GM18517 (cell line): Measurements from ENCODE around the gene PROZ.

ENCODE experiments used
- ATAC-seq: cut with Tn5 transposase; IDR thresholded peaks from one replicate; pipeline ENCODE4 v1.9.1; 2021; ENCODE audit warnings: mild to moderate bottlenecking, moderate library complexity; ENCODE audit not compliant: unreplicated experiment

The PROZ gene

DNA sequence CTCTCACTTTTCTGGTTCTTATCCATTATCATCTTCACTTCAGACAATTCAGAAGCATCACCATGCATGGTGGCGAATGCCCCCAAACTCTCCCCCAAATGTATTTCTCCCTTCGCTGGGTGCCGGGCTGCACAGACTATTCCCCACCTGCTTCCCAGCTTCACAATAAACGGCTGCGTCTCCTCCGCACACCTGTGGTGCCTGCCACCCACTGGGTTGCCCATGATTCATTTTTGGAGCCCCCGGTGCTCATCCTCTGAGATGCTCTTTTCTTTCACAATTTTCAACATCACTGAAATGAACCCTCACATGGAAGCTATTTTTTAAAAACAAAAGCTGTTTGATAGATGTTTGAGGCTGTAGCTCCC is 38.6 kb upstream of the PROZ start:
- ATAC-seq, result no peak

GRCh38 chr13:113120300-113121182 is 37.9 kb upstream of the PROZ start:
- ATAC-seq, result no peak

DNA sequence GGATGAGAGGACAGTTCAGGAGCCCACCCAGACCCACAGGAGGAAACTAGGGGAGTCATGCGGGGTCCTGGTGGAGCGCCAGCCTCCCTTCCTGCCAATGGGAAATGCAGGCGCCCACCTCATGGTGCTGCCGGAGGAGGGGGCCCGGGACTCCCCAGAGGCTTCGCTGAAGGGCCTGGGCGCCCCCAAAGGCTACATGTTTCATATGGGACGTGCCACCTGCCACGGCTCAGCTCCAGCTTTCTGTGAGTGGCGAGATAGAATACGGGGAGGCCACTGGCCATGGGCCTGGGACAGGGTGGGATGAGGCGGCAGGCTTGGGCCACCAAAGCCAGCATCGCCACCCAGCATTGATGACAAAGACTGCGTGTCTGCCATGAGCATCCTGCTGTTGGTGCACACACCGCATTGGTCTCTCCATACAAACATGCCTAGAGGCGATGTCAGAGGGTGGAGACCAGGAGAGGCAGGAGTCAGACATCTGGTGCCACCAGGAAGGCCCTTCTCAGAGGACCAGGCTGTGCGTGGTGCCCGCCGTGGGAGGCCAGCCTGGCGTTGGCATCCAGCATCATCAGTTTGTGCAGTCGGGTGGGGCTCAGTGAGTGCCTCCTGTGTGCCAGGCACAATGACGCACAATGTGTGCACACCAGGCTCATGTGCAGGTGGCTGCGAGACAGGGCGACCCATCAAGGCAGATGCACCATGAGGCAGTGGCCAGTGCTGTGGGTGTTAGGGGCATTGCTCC is 37.1 kb upstream of the PROZ start:
- ATAC-seq, result no peak

GRCh38 chr13:113121928-113122471 is 36.4 kb upstream of the PROZ start:
- no peak for ATAC-seq

DNA sequence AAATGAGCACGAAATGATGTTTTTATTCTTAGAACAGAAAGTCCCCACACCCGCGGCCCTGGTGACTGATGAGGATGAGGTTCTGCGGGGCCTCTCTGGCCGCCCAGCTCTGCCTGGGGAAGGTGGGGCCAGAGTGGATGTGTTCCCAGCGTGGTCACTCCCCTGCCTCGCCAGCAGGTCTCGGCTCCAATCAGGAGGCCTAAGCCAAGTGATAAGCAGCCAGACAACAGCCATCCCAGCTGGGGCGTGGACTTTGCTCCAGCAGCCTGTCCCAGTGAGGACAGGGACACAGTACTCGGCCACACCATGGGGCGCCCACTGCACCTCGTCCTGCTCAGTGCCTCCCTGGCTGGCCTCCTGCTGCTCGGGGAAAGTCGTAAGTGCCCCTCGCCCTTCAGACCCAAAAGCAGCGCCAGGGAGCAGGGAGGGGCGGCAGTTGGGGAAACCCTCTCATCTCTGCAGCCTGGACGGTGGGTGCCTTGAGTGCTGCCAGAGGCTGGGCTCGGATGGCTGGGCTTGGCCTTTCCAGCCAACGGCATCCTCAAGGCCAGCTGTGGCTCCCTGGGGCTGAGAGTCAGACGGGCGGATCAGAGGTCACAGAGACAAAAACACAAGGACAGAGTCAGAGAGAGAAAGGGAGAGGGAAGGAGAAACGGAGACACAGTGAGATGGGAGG is 35.8 kb upstream of the PROZ start, which contains the start of gene F10:
F10 (plus strand) TSS at position 250 of the 676 bp plus-strand sequence; CDS start at position 307, 57 bp downstream.
- ATAC-seq, result no peak

DNA sequence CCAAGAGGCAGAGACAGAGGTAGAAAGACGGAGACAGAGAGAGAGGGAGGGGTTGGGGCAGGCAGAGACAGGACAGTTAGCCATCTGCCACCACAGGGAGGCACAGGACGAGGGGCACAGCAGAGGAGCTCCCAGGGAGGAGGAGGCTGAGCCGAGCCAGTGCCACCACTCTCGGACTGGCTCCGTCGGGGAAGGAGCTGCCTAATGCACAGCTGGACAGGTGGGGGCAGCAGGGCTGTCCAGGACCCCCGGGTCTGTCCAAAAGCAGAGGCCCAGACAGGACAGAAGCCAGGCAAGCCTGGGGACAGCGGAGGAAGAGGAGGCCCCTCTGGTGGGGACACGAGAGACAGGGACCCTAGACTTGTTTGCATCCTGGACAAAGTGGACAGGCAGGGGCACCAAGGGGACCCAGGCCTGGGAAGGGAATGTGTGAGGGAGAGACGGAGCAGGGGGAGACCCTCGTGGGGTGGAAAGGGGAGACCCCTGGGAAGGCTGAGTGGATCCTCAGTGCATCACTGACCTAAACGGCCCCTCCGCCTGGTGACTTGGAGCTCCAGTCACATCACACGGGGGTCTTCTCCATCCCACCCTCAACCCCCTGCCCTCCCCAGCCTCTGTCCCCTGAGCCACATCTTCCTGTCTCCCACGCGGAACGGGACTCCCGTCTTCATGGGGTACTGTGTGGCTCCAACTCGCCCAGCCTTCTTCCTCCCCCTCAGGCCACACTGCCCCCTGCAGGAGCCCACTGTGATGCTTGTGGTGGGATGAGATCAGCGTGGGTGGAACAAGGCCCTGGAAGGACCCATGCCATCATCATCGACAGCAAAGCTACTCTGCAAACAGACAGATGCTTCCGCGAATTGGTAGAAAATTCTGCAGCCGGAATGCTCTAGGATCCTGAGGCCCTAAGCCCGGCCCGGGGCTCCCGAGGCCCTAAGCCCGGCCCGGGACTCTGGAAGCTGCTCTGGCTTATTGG is 34.9 kb upstream of the PROZ start:
- no peak for ATAC-seq

DNA sequence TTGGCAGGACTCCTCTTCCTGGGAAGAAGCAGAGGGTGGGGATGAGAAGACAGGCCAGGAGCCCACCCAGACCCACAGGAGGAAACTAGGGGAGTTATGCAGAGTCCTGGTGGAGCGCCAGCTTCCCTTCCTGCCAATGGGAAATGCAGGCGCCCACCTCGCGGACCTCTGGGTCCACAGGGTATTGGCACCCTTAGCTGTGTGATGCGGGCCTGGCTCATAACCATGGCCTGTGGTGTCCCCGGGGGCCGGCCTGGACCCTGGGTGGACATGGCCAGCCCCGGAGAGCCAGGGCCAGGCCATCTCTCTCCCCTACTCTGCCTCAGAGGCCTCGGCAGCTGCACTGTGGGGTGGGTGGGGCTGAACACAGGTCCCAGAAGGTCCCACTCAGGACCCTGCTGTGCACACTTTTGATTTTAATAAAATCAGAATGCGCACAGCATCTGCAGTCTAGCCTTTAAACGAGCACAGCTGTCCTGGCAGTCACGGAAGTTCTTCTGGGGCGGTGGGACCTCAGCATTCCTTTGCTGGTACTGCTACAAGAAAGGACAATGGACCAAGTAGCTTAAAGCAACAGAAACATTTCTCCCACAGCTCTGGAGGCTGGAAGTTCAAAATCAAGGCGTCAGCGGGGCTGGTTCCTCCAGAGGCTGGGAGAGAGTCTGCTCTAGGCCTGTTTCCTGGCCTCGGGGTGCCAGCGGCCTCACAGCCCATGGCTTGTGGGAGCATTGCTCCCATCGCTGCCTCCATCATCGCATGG is 34.1 kb upstream of the PROZ start:
- ATAC-seq, result no peak

- ATAC-seq, result no peak
Observed at GRCh38 chr13:113125506-113126264, 32.8 kb upstream of the PROZ start.

DNA sequence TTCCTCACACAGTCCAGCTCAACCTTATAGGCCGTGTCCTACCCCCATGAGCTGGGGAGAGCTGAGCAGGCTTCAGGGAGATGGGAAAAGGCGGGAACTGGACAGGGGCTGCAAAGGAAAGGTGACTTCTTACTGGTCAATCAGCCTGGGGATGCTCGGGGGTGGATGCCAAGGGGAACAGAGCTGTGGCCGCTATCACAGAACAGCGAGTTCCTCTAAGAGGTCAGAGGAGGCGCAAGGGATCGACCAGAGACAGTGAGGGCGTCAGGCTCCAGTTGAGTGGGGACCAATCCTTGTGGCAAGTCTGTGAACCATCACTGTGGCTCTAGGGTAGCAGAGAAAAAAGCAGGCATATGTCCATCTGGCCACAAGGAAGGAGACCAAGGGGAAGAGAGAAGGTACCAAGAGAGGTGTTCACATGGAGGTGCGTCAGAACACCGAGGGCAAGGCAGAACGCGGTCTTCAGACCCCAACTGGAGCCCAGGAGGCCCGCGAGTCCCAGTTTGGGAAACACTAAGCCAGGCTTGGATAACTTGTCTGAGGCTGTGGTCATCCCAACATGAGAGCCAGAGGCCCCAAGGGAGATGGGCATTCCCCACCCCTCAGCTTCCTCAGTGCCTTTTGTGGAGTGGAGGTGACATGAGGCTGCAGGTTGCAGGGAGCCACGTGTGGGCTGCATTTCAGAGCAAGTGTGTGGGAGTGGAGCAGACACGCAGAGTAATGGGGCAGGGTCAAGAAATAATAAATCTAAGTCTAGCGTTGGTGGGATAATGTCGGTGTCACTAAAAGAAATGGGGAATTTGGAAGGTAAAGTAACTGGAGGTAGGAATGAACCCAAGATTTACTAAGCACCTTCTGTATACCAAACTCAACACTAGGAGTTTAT is 31.9 kb upstream of the PROZ start:
- ATAC-seq, result no peak

DNA sequence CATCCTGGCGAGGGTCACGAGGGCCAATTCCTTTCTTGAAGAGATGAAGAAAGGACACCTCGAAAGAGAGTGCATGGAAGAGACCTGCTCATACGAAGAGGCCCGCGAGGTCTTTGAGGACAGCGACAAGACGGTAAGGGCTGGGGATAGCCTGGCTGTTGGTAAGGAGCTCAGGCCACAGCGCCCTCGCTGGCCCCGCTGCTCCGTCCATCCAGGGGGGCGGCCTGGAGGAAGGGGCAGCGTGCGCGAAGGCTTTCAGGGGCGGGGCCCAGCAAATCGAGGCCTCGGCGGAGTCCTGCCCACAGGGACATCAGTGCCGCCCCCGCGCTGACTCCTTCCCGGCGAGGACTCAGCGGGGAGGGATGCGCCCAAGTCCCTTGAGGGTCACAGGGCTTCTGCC is 29.0 kb upstream of the PROZ start:
- ATAC-seq, result no peak

DNA sequence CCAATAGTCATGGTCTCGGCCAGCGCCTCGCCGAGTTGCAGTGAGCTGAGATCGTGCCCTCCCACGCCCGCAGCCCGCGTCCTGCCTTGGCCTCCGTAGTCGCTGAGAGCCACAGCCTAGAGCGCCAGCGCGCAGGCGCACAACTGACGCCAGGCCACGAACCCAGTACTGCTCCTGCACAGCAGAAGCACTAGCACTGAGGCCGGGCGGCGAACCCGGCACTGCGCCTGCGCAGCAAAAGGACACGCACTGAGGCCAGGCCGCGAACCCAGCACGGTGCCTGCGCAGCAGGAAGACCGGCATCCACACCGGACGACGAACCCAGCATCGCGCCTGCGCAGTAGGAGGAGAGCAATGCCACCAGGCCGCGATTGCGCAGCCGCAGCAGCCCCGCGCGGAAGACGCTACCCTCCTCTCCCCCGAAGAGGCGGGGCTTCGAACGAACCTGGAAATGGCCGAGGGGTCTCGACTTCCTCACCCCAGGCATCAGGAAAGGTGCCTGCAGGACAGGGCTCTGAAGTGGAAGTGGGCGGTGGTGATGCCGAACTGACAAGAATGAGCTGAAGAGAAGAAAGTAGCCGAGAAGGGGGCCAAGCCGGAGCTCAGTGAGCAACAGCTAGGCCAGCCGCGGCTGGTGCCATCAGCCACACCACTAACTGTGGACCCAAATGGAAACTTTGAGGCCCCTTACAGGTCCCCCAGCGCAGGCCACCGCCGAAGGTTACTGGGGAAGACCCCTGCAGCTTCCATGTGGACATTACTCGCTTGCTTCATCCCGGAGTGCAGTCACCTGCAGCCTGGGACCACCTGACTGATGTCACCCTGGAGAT is 28.3 kb upstream of the PROZ start:
- ATAC-seq, result no peak

GRCh38 chr13:113135281-113135760 is 23.1 kb upstream of the PROZ start:
- no peak for ATAC-seq

DNA sequence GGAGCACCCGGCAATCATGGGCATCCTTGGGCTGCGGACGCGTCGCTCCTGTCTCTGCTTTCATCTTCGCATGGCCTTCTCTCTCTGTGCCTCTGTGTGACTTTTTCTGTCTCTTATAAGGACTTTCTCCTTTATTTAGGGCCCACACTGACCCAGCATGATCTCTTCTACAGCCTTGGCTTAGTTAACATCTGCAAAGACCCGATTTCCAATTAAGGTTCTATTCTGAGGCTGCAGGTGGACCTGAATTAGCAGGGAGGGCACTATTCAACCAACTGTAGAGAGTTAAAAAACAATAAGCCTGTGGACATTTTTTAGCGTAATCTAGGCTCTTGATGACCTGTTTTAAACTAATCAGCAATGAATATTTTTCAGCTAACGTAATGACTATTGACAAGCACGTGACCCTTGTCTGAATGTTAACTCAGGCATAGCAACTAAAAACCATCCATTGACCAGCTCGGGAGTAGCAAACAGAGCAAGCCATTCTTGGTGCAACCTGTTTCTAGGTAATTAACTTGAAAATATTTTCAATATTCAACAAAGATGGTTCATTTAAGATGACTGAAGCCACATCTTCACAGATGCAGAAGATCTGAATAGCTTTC is 20.7 kb upstream of the PROZ start:
- ATAC-seq, result no peak

DNA sequence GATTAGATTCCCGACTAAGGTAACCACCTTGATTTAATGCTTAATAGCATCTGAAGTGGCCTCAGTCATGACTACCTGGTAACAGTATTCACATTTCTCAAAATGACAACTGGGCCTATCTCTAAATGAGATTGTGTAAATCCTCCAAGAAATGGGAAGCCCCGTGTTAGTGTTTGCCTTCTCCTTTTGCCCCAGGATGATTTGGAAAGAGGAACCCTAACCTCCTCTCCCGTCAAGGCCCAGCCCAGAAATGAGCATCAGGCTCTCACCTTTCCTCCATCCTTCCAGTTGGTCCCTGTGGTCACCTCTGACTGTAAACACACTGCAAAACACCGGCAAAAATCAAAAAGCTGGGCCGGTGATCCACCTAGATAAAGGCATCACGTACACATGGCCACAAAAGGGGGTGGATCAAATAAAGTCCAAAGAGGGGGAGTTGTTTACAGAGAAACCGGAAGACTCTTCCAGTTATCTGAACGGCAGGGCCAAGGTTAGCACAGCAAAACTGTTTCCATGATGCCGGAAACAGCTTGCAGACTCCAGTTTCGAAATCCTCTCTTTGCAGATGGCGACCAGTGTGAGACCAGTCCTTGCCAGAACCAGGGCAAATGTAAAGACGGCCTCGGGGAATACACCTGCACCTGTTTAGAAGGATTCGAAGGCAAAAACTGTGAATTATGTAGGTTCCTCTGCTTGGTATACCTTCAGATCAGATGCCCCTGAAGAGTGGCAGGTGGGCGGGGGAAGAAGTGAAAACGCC is 19.5 kb upstream of the PROZ start:
- no peak for ATAC-seq

GRCh38 chr13:113139577-113139976 is 18.9 kb upstream of the PROZ start:
- no peak for ATAC-seq
